Chondrocyte (in vitro differentiated cells): ENCODE data around the gene ECSIT. TPM values are rescaled to one million over a fixed set of nuclear protein-coding genes. Genes with fewer than 3 reads are reported as not detected.

Source experiments
- DNase-seq: peaks from one replicate; pipeline ENCODE4 v3.0.0; 2021; ENCODE audit warnings: mixed read lengths, low spot score
- H3K27ac Mint-ChIP-seq: one replicate; pipeline ENCODE4 v1.8.0; 2021; ENCODE audit warnings: mild to moderate bottlenecking, moderate library complexity, mixed read lengths; ENCODE audit not compliant: unreplicated experiment
- H3K27me3 Mint-ChIP-seq: 2 replicates; pipeline ENCODE4 v1.8.0; 2021; ENCODE audit warnings: low read depth, mixed read lengths
- H3K36me3 Mint-ChIP-seq: 2 replicates; pipeline ENCODE4 v1.8.0; 2021; ENCODE audit warnings: low read depth, mixed read lengths
- H3K4me1 Mint-ChIP-seq: 2 replicates; pipeline ENCODE4 v1.8.0; 2021; ENCODE audit warnings: low read depth, mild to moderate bottlenecking, mixed read lengths
- H3K4me3 Mint-ChIP-seq: one replicate; pipeline ENCODE4 v1.8.0; 2021; ENCODE audit warnings: mild to moderate bottlenecking, moderate library complexity, mixed read lengths; ENCODE audit not compliant: unreplicated experiment
- H3K9me3 Mint-ChIP-seq: 2 replicates; pipeline ENCODE4 v1.8.0; 2021; ENCODE audit warnings: low read depth, mixed read lengths
- CTCF ChIP-seq: fragments of 200-600 bp; sonication (generic); IDR thresholded peaks from 2 replicates; pipeline ENCODE4 v1.5.0; 2021; ENCODE audit warnings: antibody characterized with exemption, mild to moderate bottlenecking, moderate library complexity
- microRNA-seq: library from miRNA; unstranded; fragments of <30 nt; microRNA quantifications from one replicate; pipeline ENCODE4 v1.2.0, GENCODE V29; 2020; ENCODE audit warnings: borderline number of aligned reads
- total RNA-seq: library from RNA; stranded (reverse); gene quantifications from 3 replicates; pipeline ENCODE4 v1.2.1, GENCODE V29; 2021

The ECSIT gene
- total RNA-seq, 1 donor from 2014 or later: 20.5 TPM

- H3K9me3 Mint-ChIP-seq: no peaks in the 10 kb centered on the region
- no peaks in the 10 kb centered on the region for H3K4me1 Mint-ChIP-seq
- no peak for DNase-seq
- no peak overlapping the region for H3K27ac Mint-ChIP-seq
- peaks cover 4% of the 10 kb centered on the region for H3K27me3 Mint-ChIP-seq
- no peak for TF ChIP-seq CTCF
- H3K4me3 Mint-ChIP-seq: no peak overlapping the region
- H3K36me3 Mint-ChIP-seq: no peaks in the 10 kb centered on the region
Observed at GRCh38 chr19:11458236-11458900, 70.6 kb downstream of the ECSIT start.

GRCh38 chr19:11457831-11458230 is 71.1 kb downstream of the ECSIT start:
- no peaks in the 10 kb centered on the region for H3K9me3 Mint-ChIP-seq
- no peaks in the 10 kb centered on the region for H3K36me3 Mint-ChIP-seq
- TF ChIP-seq CTCF: no peak
- no peak for DNase-seq
- H3K4me3 Mint-ChIP-seq: no peak overlapping the region
- H3K4me1 Mint-ChIP-seq: no peaks in the 10 kb centered on the region
- no peak overlapping the region for H3K27ac Mint-ChIP-seq
- peaks cover 4% of the 10 kb centered on the region for H3K27me3 Mint-ChIP-seq

GRCh38 chr19:11457115-11457514 is 71.8 kb downstream of the ECSIT start:
- no peaks in the 10 kb centered on the region for H3K9me3 Mint-ChIP-seq
- DNase-seq: no peak
- peaks cover 4% of the 10 kb centered on the region for H3K4me1 Mint-ChIP-seq
- peaks cover 4% of the 10 kb centered on the region for H3K27me3 Mint-ChIP-seq
- H3K4me3 Mint-ChIP-seq: no peak overlapping the region
- H3K36me3 Mint-ChIP-seq: no peaks in the 10 kb centered on the region
- H3K27ac Mint-ChIP-seq: no peak overlapping the region
- no peak for TF ChIP-seq CTCF

GRCh38 chr19:11456659-11457058 is 72.3 kb downstream of the ECSIT start:
- Mint-ChIP-seq H3K27me3 (peaks cover 4% of the 10 kb centered on the region), H3K36me3 (no peaks in the 10 kb centered on the region), H3K27ac (no peak overlapping the region), H3K4me1 (peaks cover 5% of the 10 kb centered on the region), H3K4me3 (no peak overlapping the region), H3K9me3 (no peaks in the 10 kb centered on the region)
- TF ChIP-seq CTCF: no peak
- DNase-seq: no peak

Small RNA genes within 50 kb of the gene (microRNA-seq; reads per million reads assigned to microRNA genes)
- not detected for gene MIR7974

Other genes starting within 250 kb of the ECSIT start
- not detected in 3 replicates for gene TSPAN16, start 233.0 kb downstream of the ECSIT start, total RNA-seq
- 2.1 to 8.9 TPM (median 8.1 TPM) in 3 replicates for gene RAB3D, start 189.5 kb downstream of the ECSIT start, total RNA-seq
- gene TMEM205, start 182.9 kb downstream of the ECSIT start, total RNA-seq: 35.4 to 49.4 TPM (median 39.2 TPM) in 3 replicates
- 19.8 to 22.4 TPM (median 20.5 TPM) in 3 replicates for gene CCDC159, start 182.6 kb downstream of the ECSIT start, total RNA-seq
- gene PLPPR2, start 173.7 kb downstream of the ECSIT start, total RNA-seq: 67.6 to 74.7 TPM (median 72.3 TPM) in 3 replicates
- gene SWSAP1, start 154.5 kb downstream of the ECSIT start, total RNA-seq: 1.1 to 1.5 TPM (median 1.4 TPM) in 3 replicates
- gene EPOR, start 144.8 kb downstream of the ECSIT start, total RNA-seq: 1.4 to 2.8 TPM (median 2.6 TPM) in 3 replicates
- 0.70 to 0.97 TPM in 2 of 3 replicates, not detected in the other for gene RGL3, start 109.8 kb downstream of the ECSIT start, total RNA-seq
- 0.15 to 0.68 TPM (median 0.31 TPM) in 3 replicates for gene ODAD3, start 94.0 kb downstream of the ECSIT start, total RNA-seq
- 309 to 330 TPM (median 318 TPM) in 3 replicates for gene PRKCSH, start 93.5 kb downstream of the ECSIT start, total RNA-seq
- gene ELAVL3, start 48.1 kb downstream of the ECSIT start, total RNA-seq: 0.07 TPM in 1 of 3 replicates, not detected in the others
- gene ZNF653, start 23.3 kb downstream of the ECSIT start, total RNA-seq: 6.8 to 8.6 TPM (median 8.2 TPM) in 3 replicates
- 20.1 to 213 TPM (median 199 TPM) in 3 replicates for gene CNN1, start 9.7 kb upstream of the ECSIT start, total RNA-seq
- gene ELOF1, start 30.1 kb upstream of the ECSIT start, total RNA-seq: 36.2 to 43.8 TPM (median 37.7 TPM) in 3 replicates
- gene ACP5, start 48.5 kb upstream of the ECSIT start, total RNA-seq: 0.45 TPM in 1 of 3 replicates, not detected in the others
- 13.0 to 14.2 TPM (median 13.6 TPM) in 3 replicates for gene ZNF627, start 68.3 kb upstream of the ECSIT start, total RNA-seq
- gene ZNF823, start 209.8 kb upstream of the ECSIT start, total RNA-seq: 3.7 to 5.5 TPM (median 3.8 TPM) in 3 replicates
- 4.9 to 5.8 TPM (median 5.6 TPM) in 3 replicates for gene ZNF441, start 237.9 kb upstream of the ECSIT start, total RNA-seq